Mesothelial cell of epicardium (in vitro differentiated cells): Measurements from ENCODE around the gene OR5K3. TPM values are rescaled to one million over a fixed set of nuclear protein-coding genes. Genes with fewer than 3 reads are reported as not detected.
"Not testable (repeated sequence)": the region's sequence is repeated elsewhere in the genome, so short reads cannot be mapped to it uniquely, and the experiment has no call there.

Experiments used
- DNase-seq, 2 experiments: peaks; one replicate each; pipeline ENCODE4 v3.0.0; 2021; ENCODE audit warnings: low spot score in 2 of 2; ENCODE audit not compliant: unreplicated experiment in 2 of 2
- H3K27ac Mint-ChIP-seq: 2 replicates; pipeline ENCODE4 v1.8.0; 2021; ENCODE audit warnings: mixed read lengths
- H3K27me3 Mint-ChIP-seq: 2 replicates; pipeline ENCODE4 v1.8.0; 2021; ENCODE audit warnings: low read depth, mixed read lengths
- H3K36me3 Mint-ChIP-seq: 2 replicates; pipeline ENCODE4 v1.8.0; 2021; ENCODE audit warnings: mixed read lengths
- H3K4me1 Mint-ChIP-seq: 2 replicates; pipeline ENCODE4 v1.8.0; 2021; ENCODE audit warnings: mixed read lengths
- H3K4me3 Mint-ChIP-seq: 2 replicates; pipeline ENCODE4 v1.8.0; 2021; ENCODE audit warnings: mild to moderate bottlenecking, moderate library complexity, mixed read lengths
- H3K9me3 Mint-ChIP-seq: 2 replicates; pipeline ENCODE4 v1.8.0; 2021; ENCODE audit warnings: mixed read lengths
- CTCF ChIP-seq: fragments of 200-600 bp; sonication (generic); IDR thresholded peaks from one replicate; pipeline ENCODE4 v1.5.0; 2021; ENCODE audit warnings: antibody characterized with exemption; ENCODE audit not compliant: unreplicated experiment
- total RNA-seq: library from RNA; stranded (reverse); gene quantifications from 3 replicates; pipeline ENCODE4 v1.2.1, GENCODE V29; 2021

OR5K3 gene
- total RNA-seq, 1 donor from 2014 or later = not detected

GRCh38 chr3:98371186-98371585, 19.3 kb upstream of the OR5K3 start:
- Mint-ChIP-seq H3K36me3 (no peaks in the 10 kb centered on the region), H3K27me3 (peaks cover 5% of the 10 kb centered on the region), H3K4me1 (no peaks in the 10 kb centered on the region), H3K9me3 (no peaks in the 10 kb centered on the region), H3K27ac (no peak overlapping the region), H3K4me3 (no peak overlapping the region)
- DNase-seq = no peak
- TF ChIP-seq CTCF = no peak

GRCh38 chr3:98371853-98372252, 18.6 kb upstream of the OR5K3 start:
- H3K27ac Mint-ChIP-seq = no peak overlapping the region
- peaks cover 5% of the 10 kb centered on the region for H3K27me3 Mint-ChIP-seq
- no peak overlapping the region for H3K4me3 Mint-ChIP-seq
- no peak for TF ChIP-seq CTCF
- no peak for DNase-seq
- H3K36me3 Mint-ChIP-seq = no peaks in the 10 kb centered on the region
- no peaks in the 10 kb centered on the region for H3K9me3 Mint-ChIP-seq
- no peaks in the 10 kb centered on the region for H3K4me1 Mint-ChIP-seq

DNA sequence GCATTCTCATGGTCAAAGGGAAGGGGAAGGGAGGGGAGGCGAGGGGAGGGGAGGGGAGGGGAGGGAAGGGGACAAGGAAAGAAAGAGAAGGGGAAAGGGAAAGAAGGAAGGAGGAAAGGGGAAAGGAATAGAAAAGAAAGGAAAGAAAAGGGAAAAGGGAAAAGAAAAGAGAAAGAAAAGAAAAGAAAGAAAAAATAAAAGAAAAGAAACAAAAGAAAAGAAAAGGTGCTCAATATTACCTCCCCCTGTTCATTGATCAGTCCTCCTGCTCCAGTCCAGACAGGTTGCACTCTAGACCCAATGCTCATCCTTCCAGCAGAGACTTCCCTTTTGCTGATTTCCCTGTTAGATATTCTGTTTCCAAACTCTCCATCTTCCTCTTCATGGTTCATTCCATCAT, 18.0 kb upstream of the OR5K3 start:
- Mint-ChIP-seq H3K27me3 (peaks cover 5% of the 10 kb centered on the region), H3K4me1 (no peaks in the 10 kb centered on the region), H3K36me3 (no peaks in the 10 kb centered on the region), H3K4me3 (no peak overlapping the region), H3K27ac (no peak overlapping the region), H3K9me3 (no peaks in the 10 kb centered on the region)
- no peak for TF ChIP-seq CTCF
- DNase-seq = no peak

GRCh38 chr3:98376631-98377030, 13.8 kb upstream of the OR5K3 start:
- TF ChIP-seq CTCF = no peak
- no peaks in the 10 kb centered on the region for H3K4me1 Mint-ChIP-seq
- no peaks in the 10 kb centered on the region for H3K9me3 Mint-ChIP-seq
- H3K27me3 Mint-ChIP-seq = peaks cover 8% of the 10 kb centered on the region
- H3K4me3 Mint-ChIP-seq = no peak overlapping the region
- H3K27ac Mint-ChIP-seq = no peak overlapping the region
- DNase-seq = no peak
- no peaks in the 10 kb centered on the region for H3K36me3 Mint-ChIP-seq

DNA sequence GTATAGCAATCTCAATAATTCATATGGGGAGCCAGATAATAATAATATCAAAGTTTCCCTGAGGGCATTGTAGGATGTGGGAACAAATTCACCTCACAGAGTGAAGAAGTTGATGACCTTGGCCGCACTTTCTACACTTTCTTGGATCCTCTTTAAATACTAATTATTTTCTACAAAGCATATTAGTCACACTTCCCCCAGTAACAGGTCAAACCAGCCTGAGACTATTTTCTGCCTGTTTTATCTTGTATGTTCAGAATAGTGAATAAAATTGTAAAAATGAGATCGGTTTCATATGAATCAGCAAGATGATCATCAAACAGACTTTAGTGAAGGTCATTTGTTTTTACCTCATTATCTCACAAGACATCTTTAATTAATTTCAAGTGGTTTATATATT, 2.3 kb upstream of the OR5K3 start:
- TF ChIP-seq CTCF = no peak
- Mint-ChIP-seq H3K27me3 (peaks cover 5% of the 10 kb centered on the region), H3K9me3 (no peaks in the 10 kb centered on the region), H3K27ac (no peak overlapping the region), H3K4me3 (no peak overlapping the region), H3K36me3 (no peaks in the 10 kb centered on the region), H3K4me1 (no peaks in the 10 kb centered on the region)
- DNase-seq = no peak

GRCh38 chr3:98395101-98395500, 4.6 kb downstream of the OR5K3 start:
- DNase-seq = no peak
- no peak for TF ChIP-seq CTCF
- Mint-ChIP-seq H3K4me1 (no peaks in the 10 kb centered on the region), H3K9me3 (peaks cover 24% of the 10 kb centered on the region), H3K36me3 (no peaks in the 10 kb centered on the region), H3K27me3 (peaks cover 11% of the 10 kb centered on the region), H3K27ac (no peak overlapping the region), H3K4me3 (no peak overlapping the region)

DNA sequence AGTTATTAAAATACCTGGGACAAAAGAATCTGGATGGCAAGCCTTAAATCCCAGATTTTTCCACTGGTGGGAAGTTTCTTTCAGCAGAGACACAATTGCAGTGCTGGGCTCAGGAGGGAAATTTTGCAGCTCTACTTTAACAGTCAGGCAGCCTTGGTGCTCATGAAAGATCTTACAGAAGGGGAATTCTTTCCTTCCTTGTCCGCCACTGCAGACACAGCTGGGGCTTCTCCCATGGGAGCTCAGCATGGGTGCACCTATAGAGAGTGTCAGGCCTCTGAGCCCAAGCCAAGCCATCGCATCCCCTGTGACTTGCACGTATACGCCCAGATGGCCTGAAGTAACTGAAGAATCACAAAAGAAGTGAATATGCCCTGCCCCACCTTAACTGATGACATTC, 6.0 kb downstream of the OR5K3 start:
- H3K4me1 Mint-ChIP-seq, H3K27ac Mint-ChIP-seq, H3K4me3 Mint-ChIP-seq, H3K27me3 Mint-ChIP-seq, DNase-seq, H3K36me3 Mint-ChIP-seq: not testable (repeated sequence)
- H3K9me3 Mint-ChIP-seq = peaks cover 35% of the 10 kb centered on the region
